Measurements from ENCODE around the gene FHDC1.

DNA sequence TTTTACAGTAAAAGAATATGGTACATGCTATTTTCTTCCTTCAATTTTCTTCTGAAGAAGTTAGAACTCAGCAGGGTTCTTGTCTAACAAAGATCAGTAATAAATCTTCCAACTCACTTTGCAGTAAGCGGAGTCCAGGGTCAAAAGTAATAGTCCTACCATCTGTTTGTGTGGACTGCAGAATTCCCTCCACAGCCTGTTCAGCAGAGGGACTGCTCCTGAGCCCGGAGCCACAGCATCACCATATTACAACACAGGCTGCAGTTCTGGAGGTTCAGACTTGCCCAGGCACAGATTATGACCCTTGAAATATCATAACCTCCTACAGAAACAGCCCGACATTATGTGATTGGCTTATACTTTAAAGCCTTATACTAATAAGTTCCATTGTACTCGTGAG is 10.3 kb downstream of the FHDC1 start:
- TF ChIP-seq, protein P1, sequence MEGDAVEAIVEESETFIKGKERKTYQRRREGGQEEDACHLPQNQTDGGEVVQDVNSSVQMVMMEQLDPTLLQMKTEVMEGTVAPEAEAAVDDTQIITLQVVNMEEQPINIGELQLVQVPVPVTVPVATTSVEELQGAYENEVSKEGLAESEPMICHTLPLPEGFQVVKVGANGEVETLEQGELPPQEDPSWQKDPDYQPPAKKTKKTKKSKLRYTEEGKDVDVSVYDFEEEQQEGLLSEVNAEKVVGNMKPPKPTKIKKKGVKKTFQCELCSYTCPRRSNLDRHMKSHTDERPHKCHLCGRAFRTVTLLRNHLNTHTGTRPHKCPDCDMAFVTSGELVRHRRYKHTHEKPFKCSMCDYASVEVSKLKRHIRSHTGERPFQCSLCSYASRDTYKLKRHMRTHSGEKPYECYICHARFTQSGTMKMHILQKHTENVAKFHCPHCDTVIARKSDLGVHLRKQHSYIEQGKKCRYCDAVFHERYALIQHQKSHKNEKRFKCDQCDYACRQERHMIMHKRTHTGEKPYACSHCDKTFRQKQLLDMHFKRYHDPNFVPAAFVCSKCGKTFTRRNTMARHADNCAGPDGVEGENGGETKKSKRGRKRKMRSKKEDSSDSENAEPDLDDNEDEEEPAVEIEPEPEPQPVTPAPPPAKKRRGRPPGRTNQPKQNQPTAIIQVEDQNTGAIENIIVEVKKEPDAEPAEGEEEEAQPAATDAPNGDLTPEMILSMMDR (IDR thresholded peaks at IDR 0.05 in 4 of 5, conservative IDR thresholded peaks at IDR 0.05 in 1 of 5), result no peak
- no peak for TF ChIP-seq POLR2A (IDR thresholded peaks at IDR 0.05)

Data from gastrocnemius medialis (tissue), 4 donors.